T-cell (primary cell): ENCODE results near the gene CDHR2. TPM values are rescaled to one million over a fixed set of nuclear protein-coding genes. Genes with fewer than 3 reads are reported as not detected.

Experiments
- ATAC-seq, 4 experiments: fragments of 200-7000 bp in 3 of 4; fragments of 150-1000 bp in 1 of 4; cut with Tn5 transposase; replicated peaks in 1 of 4; 1 replicate in 3 of 4; 2 replicates in 1 of 4; pipeline ENCODE4 v1.10.0; 2021; ENCODE audit warnings: moderate library complexity in 3 of 4, mild to moderate bottlenecking in 2 of 4, moderate number of reproducible peaks in 1 of 4
- CTCF ChIA-PET, 2 donors: fragments of 300-600 bp; sonication (Branson Sonifier 250); formaldehyde crosslinking; loops; one replicate each; lab custom pipeline; 2022; ENCODE audit warnings: antibody characterized with exemption in 2 of 2; lab: Charles Lee
- POLR2A ChIA-PET, 2 donors: fragments of 300-600 bp; sonication (Branson Sonifier 250); formaldehyde crosslinking; loops; one replicate each; lab custom pipeline; 2022; ENCODE audit warnings: antibody characterized with exemption in 2 of 2; lab: Charles Lee
- DNase-seq, 35 experiments: peaks; one replicate each; pipeline versions ENCODE4 v3.0.0 to v3.0.0-alpha.2; 2013 to 2023
- H3K27ac ChIP-seq: one replicate; pipeline ENCODE4 v1.5.1; 2013; ENCODE audit warnings: low read length
- H3K27me3 ChIP-seq, 2 experiments: replicated peaks in 1 of 2; 1 replicate in 1 of 2; 2 replicates in 1 of 2; pipeline versions ENCODE4 v1.6.1 to v1.7.0; 2013; ENCODE audit warnings: low read length in 1 of 2, mixed read lengths in 1 of 2; ENCODE audit not compliant: control insufficient read depth in 2 of 2, insufficient read depth in 2 of 2; ENCODE audit errors: extremely low read depth in 1 of 2
- H3K36me3 ChIP-seq, 2 donors: 1 replicate in 1 of 2; 2 replicates in 1 of 2; pipeline versions ENCODE4 v1.6.1 to v1.7.0; 2013; ENCODE audit warnings: low read length in 1 of 2; ENCODE audit not compliant: control insufficient read depth in 2 of 2, insufficient read depth in 1 of 2; ENCODE audit errors: extremely low read depth in 1 of 2
- H3K4me1 ChIP-seq, 2 experiments: 1 replicate in 1 of 2; 2 replicates in 1 of 2; pipeline versions ENCODE4 v1.6.1 to v1.7.0; 2013; ENCODE audit warnings: low read length in 2 of 2, mixed read lengths in 1 of 2; ENCODE audit not compliant: insufficient read depth in 2 of 2, control insufficient read depth in 1 of 2; ENCODE audit errors: extremely low read depth in 1 of 2
- H3K4me3 ChIP-seq, 2 donors: 1 replicate in 1 of 2; 2 replicates in 1 of 2; pipeline versions ENCODE4 v1.5.1 to v1.7.0; 2013; ENCODE audit warnings: mild to moderate bottlenecking in 2 of 2, low read length in 1 of 2, moderate library complexity in 1 of 2; ENCODE audit not compliant: control insufficient read depth in 1 of 2; ENCODE audit errors: extremely low read depth in 1 of 2
- H3K9me3 ChIP-seq: 2 replicates; pipeline ENCODE4 v1.7.0; 2013
- H3K27ac Mint-ChIP-seq, 2 donors: one replicate each; pipeline ENCODE4 v1.8.0; 2020 to 2021; ENCODE audit warnings: mild to moderate bottlenecking in 2 of 2, mixed read lengths in 2 of 2
- H3K27me3 Mint-ChIP-seq, 2 donors: one replicate each; pipeline ENCODE4 v1.8.0; 2021 to 2022; ENCODE audit warnings: mixed read lengths in 2 of 2
- H3K36me3 Mint-ChIP-seq: one replicate; pipeline ENCODE4 v1.8.0; 2021; ENCODE audit warnings: mixed read lengths
- H3K4me1 Mint-ChIP-seq, 3 donors: one replicate each; pipeline ENCODE4 v1.8.0; 2020 to 2022; ENCODE audit warnings: mixed read lengths in 3 of 3, mild to moderate bottlenecking in 1 of 3
- H3K4me3 Mint-ChIP-seq, 3 donors: one replicate each; pipeline ENCODE4 v1.8.0; 2020 to 2022; ENCODE audit warnings: mild to moderate bottlenecking in 3 of 3, mixed read lengths in 3 of 3, moderate library complexity in 3 of 3
- H3K9me3 Mint-ChIP-seq, 3 donors: one replicate each; pipeline ENCODE4 v1.8.0; 2020 to 2022; ENCODE audit warnings: mixed read lengths in 3 of 3
- WGBS: methylation state at CpG from one replicate; pipeline ENCODE4 v1.1.5; 2013; ENCODE audit warnings: missing lambda C conversion rate; ENCODE audit not compliant: insufficient coverage; 5-methylcytosine and 5-hydroxymethylcytosine counted together
- total RNA-seq, 35 experiments: library from RNA in 6 of 35; stranded (reverse) in 6 of 35; fragments of 120-200 nt in 1 of 35; gene quantifications; one replicate each; pipeline versions ENCODE4 v1.2.1 to v1.2.4 and lab custom pipeline; 2013 to 2026

The CDHR2 gene
- total RNA-seq, 5 donors from 2014 or later (not counting 1 experiment from before 2014, with no cell fraction given) = 1.6 to 3.1 (median 2.8) TPM

- ChIA-PET CTCF (interaction anchor here (0.6 to 1.2 kb wide), 3 partner anchors 34 to 433 kb away, joined by 4 to 5 read pairs (median 4); no protein-coding TSS in a partner anchor), POLR2A (no interaction called here)
- Mint-ChIP-seq H3K4me1 (peaks cover 8 to 12% (median 10%) of the 10 kb centered on the region in 3 donors), H3K36me3 (no peaks in the 10 kb centered on the region), H3K27ac (no peak overlapping the region), H3K4me3 (no peak overlapping the region), H3K27me3 (peaks cover 3 to 7% of the 10 kb centered on the region in 2 donors), H3K9me3 (no peaks in the 10 kb centered on the region)
- DNase-seq = no peak
- H3K36me3 ChIP-seq = no peaks in the 10 kb centered on the region
- no CpG with 5 or more reads among the region's 3 CpGs for WGBS
- H3K27ac ChIP-seq = no peak overlapping the region
- H3K4me3 ChIP-seq = no peak overlapping the region
- H3K4me1 ChIP-seq = peaks cover 0 to 17% of the 10 kb centered on the region in 2 experiments
- no peak for ATAC-seq
- no peaks in the 10 kb centered on the region for H3K9me3 ChIP-seq
- peaks cover 2 to 18% of the 10 kb centered on the region in 2 experiments for H3K27me3 ChIP-seq
Observed at GRCh38 chr5:176606032-176606431, 56.9 kb downstream of the CDHR2 start.

- no peak overlapping the region for H3K4me3 ChIP-seq
- ChIA-PET CTCF (interaction anchor here in 1 of 2 donors (0.6 kb wide), 1 partner anchor 433 kb away, joined by 4 read pairs; no protein-coding TSS in a partner anchor), POLR2A (no interaction called here)
- H3K27ac Mint-ChIP-seq = no peak overlapping the region
- H3K36me3 ChIP-seq = no peaks in the 10 kb centered on the region
- ATAC-seq (no peak), DNase-seq (no peak)
- H3K27ac ChIP-seq = no peak overlapping the region
- H3K36me3 Mint-ChIP-seq = no peaks in the 10 kb centered on the region
- H3K4me1 Mint-ChIP-seq = peaks cover 8 to 12% (median 11%) of the 10 kb centered on the region in 3 donors
- H3K27me3 ChIP-seq = peaks cover 0 to 24% of the 10 kb centered on the region in 2 experiments
- H3K4me1 ChIP-seq = peaks cover 0 to 17% of the 10 kb centered on the region in 2 experiments
- WGBS = 100% methylated on average over 2 of the region's 3 CpGs
- H3K9me3 Mint-ChIP-seq = no peaks in the 10 kb centered on the region
- no peaks in the 10 kb centered on the region for H3K9me3 ChIP-seq
- H3K4me3 Mint-ChIP-seq = no peak overlapping the region
- H3K27me3 Mint-ChIP-seq = peaks cover 9 to 13% of the 10 kb centered on the region in 2 donors
Observed at GRCh38 chr5:176606875-176607274, 57.7 kb downstream of the CDHR2 start.

- Histone ChIP-seq H3K4me1 (peaks cover 0 to 17% of the 10 kb centered on the region in 2 experiments), H3K27me3 (peaks cover 0 to 32% of the 10 kb centered on the region in 2 experiments), H3K4me3 (no peak overlapping the region), H3K36me3 (no peaks in the 10 kb centered on the region), H3K9me3 (no peaks in the 10 kb centered on the region), H3K27ac (no peak overlapping the region)
- no peak overlapping the region for H3K27ac Mint-ChIP-seq
- H3K36me3 Mint-ChIP-seq = no peaks in the 10 kb centered on the region
- CTCF ChIA-PET = interaction anchor here (0.6 to 0.8 kb wide), 2 partner anchors 391 to 794 kb away, joined by 4 to 5 read pairs; no protein-coding TSS in a partner anchor
- DNase-seq = no peak
- H3K9me3 Mint-ChIP-seq = no peaks in the 10 kb centered on the region
- POLR2A ChIA-PET = no interaction called here
- peaks cover 8 to 12% (median 11%) of the 10 kb centered on the region in 3 donors for H3K4me1 Mint-ChIP-seq
- H3K27me3 Mint-ChIP-seq = peaks cover 19 to 22% of the 10 kb centered on the region in 2 donors
- ATAC-seq = no peak
- 92% methylated on average over 3 of the region's 4 CpGs for WGBS
- peak overlapping the region; percentile 84 to 91 (median 85) for H3K4me3 Mint-ChIP-seq
Observed at GRCh38 chr5:176608142-176608705, 59.1 kb downstream of the CDHR2 start.

- Mint-ChIP-seq H3K4me1 (peaks cover 8 to 12% (median 11%) of the 10 kb centered on the region in 3 donors), H3K9me3 (no peaks in the 10 kb centered on the region), H3K36me3 (no peaks in the 10 kb centered on the region), H3K27ac (peak overlapping the region; percentile 59 to 66), H3K27me3 (peaks cover 21 to 28% of the 10 kb centered on the region in 2 donors), H3K4me3 (peak overlapping the region; percentile 84 to 91 (median 85))
- POLR2A ChIA-PET = no interaction called here
- peaks cover 0 to 17% of the 10 kb centered on the region in 2 experiments for H3K4me1 ChIP-seq
- no peaks in the 10 kb centered on the region for H3K9me3 ChIP-seq
- no peak for DNase-seq
- 35% methylated on average over 36 of the region's 46 CpGs for WGBS
- peaks cover 0 to 36% of the 10 kb centered on the region in 2 experiments for H3K27me3 ChIP-seq
- H3K4me3 ChIP-seq = no peak overlapping the region
- ATAC-seq = peak in 3 of 4 experiments; percentile 13 to 21 (median 19)
- H3K27ac ChIP-seq = no peak overlapping the region
- CTCF ChIA-PET = no interaction called here
- H3K36me3 ChIP-seq = no peaks in the 10 kb centered on the region
Observed at GRCh38 chr5:176608937-176609723, 60.0 kb downstream of the CDHR2 start.

GRCh38 chr5:176609724-176610434 lies 60.7 kb downstream of the CDHR2 start, which contains the start of gene GPRIN1:
Gene GPRIN1 (minus strand): TSS chr5:176610156. CDS start chr5:176599834, 10,322 bp downstream.
- H3K9me3 Mint-ChIP-seq = no peaks in the 10 kb centered on the region
- ChIA-PET POLR2A (no interaction called here), CTCF (no interaction called here)
- Histone ChIP-seq H3K4me1 (peaks cover 0 to 17% of the 10 kb centered on the region in 2 experiments), H3K4me3 (peak within 1 kb of the TSS; percentile 59 to 61), H3K27me3 (peaks cover 0 to 37% of the 10 kb centered on the region in 2 experiments), H3K36me3 (no peaks in the 10 kb centered on the region), H3K9me3 (no peaks in the 10 kb centered on the region), H3K27ac (no peak within 1 kb of the TSS)
- no peaks in the 10 kb centered on the region for H3K36me3 Mint-ChIP-seq
- WGBS = 0% methylated on average over 93 of the region's 101 CpGs
- H3K4me3 Mint-ChIP-seq = peak within 1 kb of the TSS; percentile 84 to 91 (median 85)
- H3K4me1 Mint-ChIP-seq = peaks cover 8 to 12% (median 11%) of the 10 kb centered on the region in 3 donors
- H3K27me3 Mint-ChIP-seq = peaks cover 26 to 30% of the 10 kb centered on the region in 2 donors
- peak within 1 kb of the TSS; percentile 59 to 66 for H3K27ac Mint-ChIP-seq
- ATAC-seq (peak; percentile 72 to 77 (median 74)), DNase-seq (peak in 18 of 35 experiments; percentile 4 to 71 (median 23))

DNA sequence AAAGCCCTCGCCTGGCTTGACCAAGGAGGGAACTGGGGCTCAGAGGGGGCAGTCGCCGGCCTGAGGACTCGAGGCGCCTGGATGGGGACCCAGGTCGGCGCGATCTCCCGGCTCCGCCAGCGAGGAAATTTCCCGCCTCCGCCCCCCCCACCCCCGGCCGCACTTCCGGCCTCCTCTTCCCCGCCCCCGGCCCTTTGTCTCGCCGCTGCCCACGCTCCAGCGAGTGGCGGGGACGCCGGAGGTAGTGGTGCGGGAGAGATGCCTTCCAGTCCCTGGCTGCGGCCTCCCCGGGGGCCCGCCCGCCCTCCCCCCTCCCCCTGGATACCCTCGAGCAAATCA lies 61.3 kb downstream of the CDHR2 start:
- H3K4me3 ChIP-seq = peak overlapping the region; percentile 59 to 61
- peaks cover 27 to 30% of the 10 kb centered on the region in 2 donors for H3K27me3 Mint-ChIP-seq
- H3K4me3 Mint-ChIP-seq = peak overlapping the region; percentile 71 to 76 (median 73)
- 3% methylated on average over 5 of the region's 31 CpGs for WGBS
- H3K36me3 ChIP-seq = no peaks in the 10 kb centered on the region
- POLR2A ChIA-PET = no interaction called here
- H3K4me1 ChIP-seq = peaks cover 0 to 17% of the 10 kb centered on the region in 2 experiments
- H3K27ac Mint-ChIP-seq = no peak overlapping the region
- peaks cover 8 to 12% (median 11%) of the 10 kb centered on the region in 3 donors for H3K4me1 Mint-ChIP-seq
- H3K27ac ChIP-seq = no peak overlapping the region
- ATAC-seq = peak in 2 of 4 experiments; percentile 8 to 11
- CTCF ChIA-PET = no interaction called here
- DNase-seq = no peak
- H3K36me3 Mint-ChIP-seq = no peaks in the 10 kb centered on the region
- H3K27me3 ChIP-seq = peaks cover 0 to 40% of the 10 kb centered on the region in 2 experiments
- H3K9me3 Mint-ChIP-seq = no peaks in the 10 kb centered on the region
- no peaks in the 10 kb centered on the region for H3K9me3 ChIP-seq
